Smooth muscle cell (in vitro differentiated cells): ENCODE data around the gene PRPF8. TPM values are rescaled to one million over a fixed set of nuclear protein-coding genes. Genes with fewer than 3 reads are reported as not detected.

ENCODE experiments used
- DNase-seq: peaks from one replicate; lab custom pipeline; 2025; ENCODE audit not compliant: unreplicated experiment; lab: John Stamatoyannopoulos, UW
- H2AFZ ChIP-seq: fragments of 200-600 bp; sonication (generic); 2 replicates; pipeline ENCODE4 v1.6.0; 2016; ENCODE audit warnings: antibody characterized with exemption, low read depth, mild to moderate bottlenecking
- H3F3A ChIP-seq: fragments of 200-600 bp; sonication (generic); 2 replicates; pipeline ENCODE4 v1.6.0; 2017; ENCODE audit warnings: antibody characterized with exemption, low read depth
- H3K27ac ChIP-seq: fragments of 200-600 bp; sonication (generic); 2 replicates; pipeline ENCODE4 v1.5.1; 2016; ENCODE audit warnings: low read depth, mild to moderate bottlenecking
- H3K27me3 ChIP-seq: fragments of 200-600 bp; sonication (generic); 2 replicates; pipeline ENCODE4 v1.6.1; 2016; ENCODE audit warnings: low read depth, mild to moderate bottlenecking
- H3K36me3 ChIP-seq: fragments of 200-600 bp; sonication (generic); 2 replicates; pipeline ENCODE4 v1.5.1; 2016; ENCODE audit warnings: low read depth
- H3K4me1 ChIP-seq: fragments of 200-600 bp; sonication (generic); 2 replicates; pipeline ENCODE4 v1.5.1; 2016; ENCODE audit warnings: low read depth
- H3K4me2 ChIP-seq: fragments of 200-600 bp; sonication (generic); 2 replicates; pipeline ENCODE4 v1.6.0; 2016; ENCODE audit warnings: mild to moderate bottlenecking
- H3K4me3 ChIP-seq: fragments of 200-600 bp; sonication (generic); 2 replicates; pipeline ENCODE4 v1.5.1; 2016; ENCODE audit warnings: mild to moderate bottlenecking
- H3K79me2 ChIP-seq: fragments of 200-600 bp; sonication (generic); 2 replicates; pipeline ENCODE4 v1.6.0; 2016; ENCODE audit warnings: low read depth, mild to moderate bottlenecking
- H3K9ac ChIP-seq: fragments of 200-600 bp; sonication (generic); 2 replicates; pipeline ENCODE4 v1.6.0; 2016; ENCODE audit warnings: low read depth
- H3K9me3 ChIP-seq: fragments of 200-600 bp; sonication (generic); replicated peaks from 2 replicates; pipeline ENCODE4 v1.5.1; 2016; ENCODE audit warnings: low read depth
- H4K20me1 ChIP-seq: fragments of 200-600 bp; sonication (generic); 2 replicates; pipeline ENCODE4 v1.6.0; 2016; ENCODE audit warnings: low read depth
- WGBS: methylation state at CpG from one replicate; pipeline ENCODE4 v1.1.7; 2016; ENCODE audit warnings: low lambda C conversion rate; 5-methylcytosine and 5-hydroxymethylcytosine counted together
- polyA plus RNA-seq: library from polyadenylated mRNA; unstranded; fragments of >200 nt; fragmentation: Nextera tagmentation; extraction: Ambion mirVana; gene quantifications from 2 replicates; pipeline ENCODE4 v1.2.1, GENCODE V29; 2016
- total RNA-seq: library from RNA; depleted of rRNA; stranded (reverse); fragments of >200 nt; gene quantifications from 2 replicates; pipeline ENCODE4 v1.2.3, GENCODE V29; 2014
- TF ChIP-seq, protein P1 (sequence below): fragments of 200-600 bp; sonication (generic); IDR thresholded peaks from 2 replicates; pipeline ENCODE4 v1.5.1; 2017; ENCODE audit warnings: borderline replicate concordance, mild to moderate bottlenecking, antibody characterized with exemption; ENCODE audit not compliant: insufficient read depth, poor library complexity, severe bottlenecking

The PRPF8 gene
- total and polyA plus RNA-seq, 2 experiments from 2014 or later, result 99.7 to 129 TPM

DNA sequence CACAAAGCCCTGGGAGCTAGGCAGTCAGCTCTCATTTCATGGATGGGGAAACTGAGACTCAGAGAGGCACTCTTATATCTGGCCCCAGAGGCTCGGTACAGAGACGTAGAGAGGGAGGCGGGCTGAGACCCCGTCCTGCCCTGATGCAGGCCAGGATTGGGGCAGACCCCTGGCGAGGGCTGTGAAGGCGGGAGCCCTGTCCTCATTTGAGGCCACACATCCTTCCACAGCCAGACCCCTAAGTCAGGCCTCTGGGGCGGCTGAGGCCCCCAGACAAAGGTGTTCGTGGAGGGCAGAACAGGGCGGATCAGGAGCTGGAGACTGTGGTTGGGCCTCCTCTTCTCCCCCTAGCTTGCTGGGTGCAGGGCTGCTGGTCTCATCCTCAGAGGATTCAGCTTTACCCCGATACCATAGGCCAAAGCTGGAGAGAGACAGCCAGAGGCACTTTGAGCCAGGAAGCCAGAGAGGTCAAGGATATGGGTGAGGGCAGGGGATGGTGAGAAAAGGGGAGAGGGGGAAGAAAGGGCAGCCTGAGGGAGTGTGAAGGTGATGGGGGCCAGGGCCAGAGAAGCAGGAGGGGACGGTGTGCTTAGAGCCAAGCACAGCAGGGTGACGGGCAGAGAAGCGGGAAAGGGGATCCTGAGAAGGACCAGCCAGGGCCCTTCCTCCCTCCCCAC lies 38.3 kb downstream of the PRPF8 start:
- peaks cover 35% of the 10 kb centered on the region for H3F3A ChIP-seq
- peaks cover 14% of the 10 kb centered on the region for H4K20me1 ChIP-seq
- no peak overlapping the region for H3K4me3 ChIP-seq
- H2AFZ ChIP-seq, result no peak overlapping the region
- TF ChIP-seq, protein P1, sequence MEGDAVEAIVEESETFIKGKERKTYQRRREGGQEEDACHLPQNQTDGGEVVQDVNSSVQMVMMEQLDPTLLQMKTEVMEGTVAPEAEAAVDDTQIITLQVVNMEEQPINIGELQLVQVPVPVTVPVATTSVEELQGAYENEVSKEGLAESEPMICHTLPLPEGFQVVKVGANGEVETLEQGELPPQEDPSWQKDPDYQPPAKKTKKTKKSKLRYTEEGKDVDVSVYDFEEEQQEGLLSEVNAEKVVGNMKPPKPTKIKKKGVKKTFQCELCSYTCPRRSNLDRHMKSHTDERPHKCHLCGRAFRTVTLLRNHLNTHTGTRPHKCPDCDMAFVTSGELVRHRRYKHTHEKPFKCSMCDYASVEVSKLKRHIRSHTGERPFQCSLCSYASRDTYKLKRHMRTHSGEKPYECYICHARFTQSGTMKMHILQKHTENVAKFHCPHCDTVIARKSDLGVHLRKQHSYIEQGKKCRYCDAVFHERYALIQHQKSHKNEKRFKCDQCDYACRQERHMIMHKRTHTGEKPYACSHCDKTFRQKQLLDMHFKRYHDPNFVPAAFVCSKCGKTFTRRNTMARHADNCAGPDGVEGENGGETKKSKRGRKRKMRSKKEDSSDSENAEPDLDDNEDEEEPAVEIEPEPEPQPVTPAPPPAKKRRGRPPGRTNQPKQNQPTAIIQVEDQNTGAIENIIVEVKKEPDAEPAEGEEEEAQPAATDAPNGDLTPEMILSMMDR, result no peak
- peaks cover 13% of the 10 kb centered on the region for H3K4me1 ChIP-seq
- H3K27ac ChIP-seq, result no peak overlapping the region
- no peaks in the 10 kb centered on the region for H3K79me2 ChIP-seq
- no peaks in the 10 kb centered on the region for H3K9me3 ChIP-seq
- no peaks in the 10 kb centered on the region for H3K27me3 ChIP-seq
- DNase-seq, result no peak
- H3K36me3 ChIP-seq, result no peaks in the 10 kb centered on the region
- H3K4me2 ChIP-seq, result no peak overlapping the region
- 89% methylated on average over 13 of the region's 13 CpGs for WGBS
- no peak overlapping the region for H3K9ac ChIP-seq

DNA sequence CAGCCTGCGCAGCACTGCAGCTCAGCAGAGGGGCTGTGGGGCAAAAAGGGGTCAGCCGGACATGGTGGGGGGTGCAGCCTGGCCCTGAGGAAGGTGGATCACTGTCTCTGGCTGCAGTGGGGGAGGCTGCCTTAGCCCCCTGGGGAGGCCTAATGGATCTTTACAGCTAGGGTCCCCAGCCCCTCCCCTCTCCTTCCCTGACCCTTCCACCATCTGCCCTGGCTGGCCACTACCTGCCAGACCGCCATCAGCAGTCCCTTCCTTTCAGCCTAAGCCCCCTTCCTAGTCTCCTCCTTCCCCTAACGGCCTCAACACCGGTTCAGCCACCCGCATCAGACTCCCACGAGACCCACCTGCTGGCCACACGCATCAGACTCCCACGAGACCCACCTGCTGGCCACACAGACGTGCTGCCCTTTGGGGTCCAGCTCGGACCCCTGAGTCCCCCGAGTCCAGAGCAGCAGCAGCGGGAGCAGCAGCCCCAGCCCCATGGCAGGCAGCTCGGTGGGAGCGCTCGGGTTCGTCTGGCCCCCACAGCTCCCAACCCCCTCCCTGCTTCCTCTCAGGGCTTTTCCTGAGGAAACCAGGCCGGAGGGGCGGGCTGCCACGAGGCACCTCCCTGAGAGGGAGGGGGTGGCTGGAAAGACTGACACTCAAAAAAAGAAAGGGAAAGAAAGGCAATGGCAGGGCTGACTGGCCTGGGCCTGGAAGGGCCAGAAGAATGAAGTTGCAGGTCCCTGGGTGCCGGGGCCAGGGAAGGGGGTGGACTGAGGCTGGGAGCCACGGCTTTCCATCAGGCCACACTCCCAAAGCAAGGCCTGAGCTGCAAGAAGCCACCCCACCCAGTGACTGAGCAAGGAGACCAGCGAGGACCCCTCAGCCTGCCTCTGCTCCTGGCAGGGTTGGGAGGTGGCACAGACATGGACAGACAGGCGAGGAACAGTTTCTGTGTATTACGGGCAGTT lies 39.2 kb downstream of the PRPF8 start, which contains the start of gene SCARF1:
TSS of gene SCARF1 (minus strand) at position 526 of the 965 bp plus-strand sequence. CDS start at position 491, 35 bp downstream.
- no peaks in the 10 kb centered on the region for H3K27me3 ChIP-seq
- H3K4me1 ChIP-seq, result peaks cover 13% of the 10 kb centered on the region
- WGBS, result 85% methylated on average over 22 of the region's 25 CpGs
- no peak within 1 kb of the TSS for H2AFZ ChIP-seq
- no peaks in the 10 kb centered on the region for H3K9me3 ChIP-seq
- no peak within 1 kb of the TSS for H3K4me3 ChIP-seq
- peaks cover 28% of the 10 kb centered on the region for H3F3A ChIP-seq
- TF ChIP-seq, protein P1, result no peak
- no peaks in the 10 kb centered on the region for H3K36me3 ChIP-seq
- no peak within 1 kb of the TSS for H3K9ac ChIP-seq
- H3K4me2 ChIP-seq, result no peak within 1 kb of the TSS
- peaks cover 7% of the 10 kb centered on the region for H4K20me1 ChIP-seq
- H3K27ac ChIP-seq, result no peak within 1 kb of the TSS
- DNase-seq, result no peak
- no peaks in the 10 kb centered on the region for H3K79me2 ChIP-seq

DNA sequence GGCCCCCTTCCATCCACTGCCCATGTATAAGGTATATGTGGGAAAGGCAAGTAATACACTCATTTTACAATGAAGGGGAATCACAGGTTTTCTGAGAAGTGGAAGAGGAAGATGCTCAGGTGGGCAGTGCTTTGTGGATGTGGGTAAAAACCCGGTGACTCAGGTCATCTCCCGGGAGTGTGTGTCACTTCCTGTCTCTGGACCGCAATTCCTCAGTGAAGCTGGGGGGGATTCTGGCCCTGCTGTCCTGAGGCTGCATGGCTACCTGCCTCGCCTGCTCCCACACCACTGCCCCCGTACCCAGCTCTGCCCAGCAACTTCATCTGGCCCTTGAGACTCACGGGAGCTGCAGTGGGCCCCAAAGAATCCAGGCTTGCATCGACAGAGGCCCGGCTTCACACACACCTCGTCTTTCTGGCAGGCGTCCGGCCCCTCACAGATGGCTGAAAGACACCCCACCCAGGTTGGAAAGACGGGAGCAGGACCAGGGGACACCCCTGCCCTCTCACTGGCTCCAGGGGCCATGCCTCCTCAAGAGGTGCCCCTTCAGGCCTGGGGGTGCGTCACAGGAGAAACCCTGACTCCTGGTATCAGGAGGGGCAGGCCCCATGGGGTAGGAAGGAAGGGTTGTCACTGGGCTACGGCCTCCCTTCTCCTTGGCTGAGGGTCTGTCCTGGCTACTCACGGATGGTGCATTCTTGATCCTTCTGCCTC lies 40.0 kb downstream of the PRPF8 start:
- Histone ChIP-seq H3K4me2 (peak overlapping the region; percentile 88), H3K27me3 (no peaks in the 10 kb centered on the region), H3K79me2 (no peaks in the 10 kb centered on the region), H3K9ac (no peak overlapping the region), H3K36me3 (no peaks in the 10 kb centered on the region), H3K4me1 (peaks cover 8% of the 10 kb centered on the region), H3K4me3 (no peak overlapping the region), H4K20me1 (no peaks in the 10 kb centered on the region), H3F3A (peaks cover 22% of the 10 kb centered on the region), H2AFZ (no peak overlapping the region), H3K9me3 (no peaks in the 10 kb centered on the region), H3K27ac (no peak overlapping the region)
- WGBS, result 75% methylated on average over 15 of the region's 15 CpGs
- TF ChIP-seq, protein P1, result no peak
- DNase-seq, result no peak
